Right ventricle myocardium inferior (tissue), 1 donor: ENCODE results near the gene RO60. TPM values are rescaled to one million over a fixed set of nuclear protein-coding genes. Genes with fewer than 3 reads are reported as not detected.
"Not testable (repeated sequence)": the region's sequence is repeated elsewhere in the genome, so short reads cannot be mapped to it uniquely, and the experiment has no call there.

Experiments
- ATAC-seq: fragments of 200-7000 bp; cut with Tn5 transposase; one replicate; pipeline ENCODE4 v1.9.1; 2020; ENCODE audit warnings: mild to moderate bottlenecking, moderate library complexity
- DNase-seq: peaks from one replicate; pipeline ENCODE4 v3.0.0; 2021; ENCODE audit errors: missing footprints
- intact Hi-C: fragments of 100-400 bp; cut with DNase I; formaldehyde crosslinking; loops from one replicate; pipeline ENCODE4 v1.11.0; 2022
- long read RNA-seq: library from polyadenylated mRNA; unstranded; transcript quantifications from one replicate; pipeline ENCODE4 v2.0.0, GENCODE V29; 2021
- total RNA-seq: library from RNA; stranded (reverse); fragmentation: NEBNext Ultra II Directional; extraction: Animal tissue kit (Norgen Biotek cat#: 25700); gene quantifications from one replicate; pipeline ENCODE4 v1.2.1, GENCODE V29; 2021
- donor health status: DM: no; HTN: yes; CAD: no; lungs with severe emphysema.

Gene RO60
- 42.8 TPM for total RNA-seq
- long read RNA-seq, full-length matches to known transcripts, result 14 of 18 reads
- long read RNA-seq, partial matches to known transcripts, result 0 of 18 reads
- long read RNA-seq, other reads (novel, unspliced or antisense), result 4 of 18 reads

- intact Hi-C loops, result loop anchor here (2.0 to 5.0 kb wide), 2 partner anchors 45 to 63 kb away; partner anchors contain the start of genes CDC73 and GLRX2
- ATAC-seq (peak; percentile 99), DNase-seq (peak; percentile 97)
Measured at GRCh38 chr1:193059282-193060114, at the start of gene RO60, which contains the start of gene UCHL5. TSS of gene RO60 (plus strand) at chr1:193059612. CDS start at chr1:193069055, 9,443 bp downstream. TSS of gene UCHL5 (minus strand) at chr1:193059360. CDS start at chr1:193059260, 100 bp downstream.

GRCh38 chr1:193011406-193011805 lies 48.0 kb upstream of the RO60 start:
- intact Hi-C loops, result loop anchor here (10.0 kb wide), 1 partner anchor 407 kb away; no protein-coding TSS in a partner anchor
- ATAC-seq (no peak), DNase-seq (no peak)

- DNase-seq, result no peak
- intact Hi-C loops, result loop anchor here (10.0 kb wide), 1 partner anchor 408 kb away; no protein-coding TSS in a partner anchor
- peak; percentile 72 for ATAC-seq
Measured at GRCh38 chr1:193013005-193013404, 46.4 kb upstream of the RO60 start.

- ATAC-seq, result peak; percentile 76
- DNase-seq, result no peak
- intact Hi-C loops, result loop anchor here (10.0 kb wide), 1 partner anchor 409 kb away; no protein-coding TSS in a partner anchor
Measured at GRCh38 chr1:193013707-193014106, 45.7 kb upstream of the RO60 start.

GRCh38 chr1:193014400-193014799 lies 45.0 kb upstream of the RO60 start:
- intact Hi-C loops, result loop anchor here (10.0 kb wide), 1 partner anchor 410 kb away; no protein-coding TSS in a partner anchor
- ATAC-seq (no peak), DNase-seq (no peak)

GRCh38 chr1:193016788-193017187 lies 42.6 kb upstream of the RO60 start:
- intact Hi-C loops, result loop anchor here (10.0 kb wide), 1 partner anchor 412 kb away; no protein-coding TSS in a partner anchor
- ATAC-seq (no peak), DNase-seq (no peak)

GRCh38 chr1:193019442-193020026 lies 39.9 kb upstream of the RO60 start:
- ATAC-seq, result no peak
- intact Hi-C loops, result loop anchor here (1.0 to 10.0 kb wide), 3 partner anchors 211 to 541 kb away; no protein-coding TSS in a partner anchor
- DNase-seq, result no peak

GRCh38 chr1:193025218-193025617 lies 34.2 kb upstream of the RO60 start:
- no peak for ATAC-seq

GRCh38 chr1:193030280-193030679 lies 29.1 kb upstream of the RO60 start:
- intact Hi-C loops, result no loop called here
- DNase-seq, result no peak
- ATAC-seq, result no peak

More at GRCh38 chr1:193025218-193025617, 34.2 kb upstream of the RO60 start:
- intact Hi-C loops, result no loop called here
- DNase-seq, result no peak

GRCh38 chr1:193031431-193031830 lies 28.0 kb upstream of the RO60 start:
- no peak for DNase-seq
- ATAC-seq, result no peak
- intact Hi-C loops, result no loop called here

GRCh38 chr1:193032643-193033427 lies 26.6 kb upstream of the RO60 start:
- intact Hi-C loops, result not testable (repeated sequence)

GRCh38 chr1:193033610-193034009 lies 25.8 kb upstream of the RO60 start:
- no peak for ATAC-seq
- DNase-seq, result no peak
- intact Hi-C loops, result no loop called here

More at GRCh38 chr1:193032643-193033427, 26.6 kb upstream of the RO60 start:
- not testable (repeated sequence) for DNase-seq, ATAC-seq

GRCh38 chr1:193036337-193037047 lies 22.9 kb upstream of the RO60 start:
- ATAC-seq (no peak), DNase-seq (no peak)
- intact Hi-C loops, result no loop called here

GRCh38 chr1:193040011-193040410 lies 19.4 kb upstream of the RO60 start:
- DNase-seq, result no peak
- intact Hi-C loops, result no loop called here

GRCh38 chr1:193042766-193043691 lies 16.4 kb upstream of the RO60 start:
- no peak for ATAC-seq
- intact Hi-C loops, result no loop called here
- no peak for DNase-seq

More at GRCh38 chr1:193040011-193040410, 19.4 kb upstream of the RO60 start:
- ATAC-seq, result no peak

- intact Hi-C loops, ATAC-seq, DNase-seq: not testable (repeated sequence)
Measured at GRCh38 chr1:193048913-193049312, 10.5 kb upstream of the RO60 start.

GRCh38 chr1:193054169-193054675 lies 5.2 kb upstream of the RO60 start:
- intact Hi-C loops, result no loop called here
- no peak for ATAC-seq
- no peak for DNase-seq
